IPS-11a (cell line): ENCODE measurements around the gene AVL9.
"Not testable (repeated sequence)": the region's sequence is repeated elsewhere in the genome, so short reads cannot be mapped to it uniquely, and the experiment has no call there.

Experiments
- H3K4me3 ChIP-seq: one replicate; pipeline ENCODE4 v1.5.1; 2013; ENCODE audit warnings: low read depth, low read length, control low read depth

The AVL9 gene

DNA sequence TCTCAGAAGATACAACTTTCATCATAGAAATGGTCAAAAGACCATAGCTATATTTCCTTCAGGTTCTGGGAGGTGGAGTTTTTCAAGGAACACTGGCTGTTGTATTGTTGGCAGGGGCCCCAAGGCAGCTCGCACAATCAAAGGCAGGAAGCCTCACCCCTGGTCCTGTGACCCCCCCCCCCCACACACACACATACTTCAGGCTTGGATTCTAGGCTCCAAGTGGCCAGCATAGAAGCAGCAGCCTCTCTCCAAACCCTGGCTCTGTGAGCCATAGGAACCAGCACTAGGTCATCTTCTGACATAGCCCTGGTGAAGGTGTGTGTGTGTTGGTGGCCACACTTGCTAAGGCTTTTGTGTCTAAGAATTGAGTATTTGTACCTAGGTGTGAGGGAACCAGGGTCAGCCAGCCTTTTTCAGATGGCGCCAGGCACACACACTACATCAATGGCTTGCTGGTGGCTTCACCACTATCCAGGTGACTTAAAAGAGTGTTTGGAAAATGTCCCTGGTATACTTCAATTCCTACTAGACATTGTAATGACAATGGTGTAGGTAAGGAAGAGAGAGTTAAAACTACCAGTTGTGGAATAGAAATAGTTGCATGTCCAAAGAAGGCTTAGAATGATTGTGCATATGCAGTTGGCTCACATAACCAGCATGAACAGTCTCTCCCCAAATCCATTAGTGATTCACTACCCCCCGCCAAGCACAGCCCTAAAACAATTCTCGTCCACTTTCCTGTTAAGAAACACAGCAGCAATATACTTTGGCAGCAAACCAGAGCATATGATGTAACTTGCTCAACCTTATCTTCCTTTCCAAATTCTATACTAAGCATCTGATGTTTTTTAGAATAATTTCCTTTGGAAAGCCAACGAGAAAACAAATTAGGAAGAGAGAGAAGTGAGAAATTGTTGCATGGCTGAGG is 91.3 kb downstream of the AVL9 start:
- H3K4me3 ChIP-seq, result no peak overlapping the region

DNA sequence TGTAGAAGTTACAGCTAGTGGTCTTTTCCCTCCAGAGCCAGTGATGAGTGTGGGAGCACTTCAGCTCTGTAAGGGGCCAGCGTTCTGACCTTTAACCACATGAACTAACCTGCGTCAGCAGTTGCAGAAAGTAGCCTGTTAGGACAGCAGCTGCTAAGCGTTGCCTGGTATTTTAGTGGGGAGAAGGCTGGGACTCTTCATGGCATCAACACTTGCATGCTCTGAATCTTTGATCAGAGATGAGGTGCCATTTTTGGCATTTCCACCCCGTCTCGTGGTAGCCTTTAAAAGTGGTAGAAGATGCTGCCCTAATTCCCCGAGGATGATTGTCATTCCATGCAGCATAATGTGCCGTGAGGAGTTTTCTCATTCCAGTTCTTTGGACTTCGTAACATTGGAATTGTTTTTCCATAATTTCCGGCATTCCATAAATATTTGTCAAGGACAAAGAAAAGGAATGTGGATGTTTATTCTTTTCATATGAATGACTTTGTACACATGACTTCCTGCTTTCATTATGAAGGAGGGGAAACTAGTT is 92.2 kb downstream of the AVL9 start:
- H3K4me3 ChIP-seq, result no peak overlapping the region

DNA sequence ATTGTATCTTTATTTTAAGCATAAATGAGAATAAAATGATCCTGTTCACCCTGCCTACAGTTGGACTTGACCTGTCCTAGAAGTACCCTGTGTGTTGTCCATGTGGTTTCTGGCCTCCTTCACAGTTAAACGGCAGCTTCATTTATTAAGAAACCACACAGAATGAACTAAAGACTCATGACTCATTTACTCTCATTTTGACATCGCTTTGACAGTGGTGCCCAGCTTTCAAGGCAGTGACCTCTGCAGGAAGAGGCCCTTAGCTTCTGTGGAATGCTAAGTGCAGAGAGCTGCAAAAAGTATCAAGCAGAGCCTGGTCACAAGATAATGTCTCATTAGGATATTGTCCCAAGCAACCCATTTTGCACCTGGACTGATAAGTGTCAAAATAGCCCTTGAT is 93.4 kb downstream of the AVL9 start:
- H3K4me3 ChIP-seq, result no peak overlapping the region

DNA sequence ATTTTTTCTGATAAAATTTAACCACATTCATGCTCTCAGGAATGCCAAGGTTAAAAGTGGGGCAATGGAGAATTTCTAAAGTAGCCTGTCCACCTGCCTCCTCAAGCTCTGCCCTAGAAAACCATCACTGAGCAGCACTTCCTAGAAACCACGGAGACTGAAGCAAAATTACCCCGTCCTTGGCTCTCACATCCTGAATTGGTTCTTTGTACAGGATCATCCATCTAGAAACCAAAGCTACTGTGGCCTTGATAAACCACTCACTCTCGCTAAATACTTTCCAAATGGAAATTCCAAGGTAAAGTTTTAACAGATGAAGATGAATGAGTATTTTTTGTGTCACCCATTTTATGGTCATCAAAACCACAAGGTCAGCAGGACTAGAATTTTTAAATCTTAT is 96.6 kb downstream of the AVL9 start:
- H3K4me3 ChIP-seq, result no peak overlapping the region

DNA sequence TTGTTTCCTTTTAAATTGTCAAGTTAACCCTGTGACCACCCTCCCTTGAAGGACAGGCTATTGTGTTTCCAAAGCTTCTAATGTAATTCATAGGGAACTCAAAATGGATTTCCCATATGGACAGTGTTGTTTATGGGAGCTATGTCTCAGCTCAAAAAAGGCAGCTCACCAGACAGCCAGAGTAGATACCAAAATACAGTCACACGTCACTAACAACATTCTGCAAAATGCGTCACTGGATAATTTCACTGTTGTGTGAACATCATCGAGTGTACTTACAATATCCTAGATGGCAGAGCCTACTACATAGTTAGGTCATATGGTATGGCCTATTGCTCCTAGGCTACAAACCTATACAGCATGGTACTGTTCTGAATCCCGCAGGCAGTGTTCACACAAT is 97.4 kb downstream of the AVL9 start:
- H3K4me3 ChIP-seq, result no peak overlapping the region

DNA sequence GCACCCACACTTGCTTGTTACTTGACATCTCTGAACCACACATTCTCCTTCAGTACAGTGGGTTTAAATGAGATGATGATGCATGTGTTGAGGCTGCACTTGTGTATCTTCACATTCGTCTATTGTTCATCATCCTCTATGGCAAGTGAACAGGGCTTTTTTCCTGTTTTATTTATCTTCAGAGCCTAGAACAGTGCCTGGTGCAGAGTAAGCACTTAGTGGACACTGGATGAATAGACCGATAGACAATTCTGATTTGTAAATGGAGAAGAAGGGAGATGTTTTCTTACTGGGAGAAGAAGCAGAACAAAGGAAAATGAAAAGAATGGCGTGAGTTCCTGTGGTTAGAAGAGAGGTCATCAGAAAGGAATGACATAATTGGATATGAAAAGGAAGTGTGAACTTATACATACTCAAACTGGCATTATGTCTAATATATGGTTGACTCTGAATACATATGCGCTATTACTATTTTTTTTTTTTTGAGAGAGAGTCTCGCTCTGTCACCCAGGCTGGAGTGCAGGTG is 99.7 kb downstream of the AVL9 start:
- no peak overlapping the region for H3K4me3 ChIP-seq

DNA sequence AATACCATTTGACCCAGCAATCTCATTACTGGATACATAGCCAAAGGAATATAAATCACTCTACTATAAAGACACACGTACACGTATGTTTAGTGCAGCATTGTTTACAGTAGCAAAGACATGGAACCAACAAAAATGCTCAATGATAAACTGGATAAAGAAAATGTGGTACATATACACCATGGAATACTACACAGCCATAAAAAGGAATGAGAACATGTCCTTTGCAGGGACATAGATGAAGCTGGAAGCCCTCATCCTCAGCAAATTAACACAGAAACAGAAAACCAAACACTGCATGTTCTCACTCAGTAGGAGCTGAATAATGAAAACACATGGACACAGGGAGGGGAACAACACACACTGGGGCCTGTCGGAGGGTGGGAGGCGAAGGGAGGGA is 105.9 kb downstream of the AVL9 start:
- H3K4me3 ChIP-seq, result not testable (repeated sequence)

DNA sequence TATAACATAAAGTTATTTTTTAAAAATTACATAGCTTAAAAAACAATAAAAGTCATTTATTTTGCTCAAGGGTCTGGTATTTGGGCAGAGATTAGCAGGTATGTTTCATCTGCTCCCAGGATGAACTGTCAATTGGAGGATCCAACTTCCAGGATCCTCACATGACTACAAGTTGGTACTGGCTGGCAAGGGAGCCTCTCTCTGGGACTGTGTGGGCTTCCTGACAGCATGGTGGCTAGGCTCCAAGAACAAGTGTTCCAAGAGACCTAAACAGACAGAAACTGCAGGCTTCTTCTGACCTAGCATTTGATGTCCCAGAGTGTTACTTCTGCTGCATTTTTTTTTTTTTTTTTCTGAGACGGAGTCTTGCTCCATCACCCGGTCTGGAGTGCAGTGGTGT is 107.2 kb downstream of the AVL9 start:
- H3K4me3 ChIP-seq, result no peak overlapping the region

DNA sequence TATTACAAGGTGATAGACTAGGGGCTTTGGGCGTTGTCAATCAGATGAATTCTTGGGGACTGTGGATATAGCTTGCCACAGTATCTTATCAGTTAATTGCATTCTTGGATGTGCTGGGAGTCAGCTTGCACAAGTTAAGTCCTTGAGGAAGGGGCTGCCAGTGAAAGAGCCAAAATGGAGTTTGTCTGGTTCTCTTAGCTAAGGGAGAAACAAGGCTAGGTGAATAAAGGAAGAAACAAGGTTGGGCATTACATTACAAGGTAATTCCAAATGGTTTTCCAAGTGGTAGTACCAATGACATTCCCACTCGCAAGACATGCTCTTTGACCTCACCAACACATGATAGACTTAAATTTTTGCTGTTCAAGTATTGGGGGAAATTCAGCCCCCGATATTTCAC is 108.2 kb downstream of the AVL9 start:
- not testable (repeated sequence) for H3K4me3 ChIP-seq

DNA sequence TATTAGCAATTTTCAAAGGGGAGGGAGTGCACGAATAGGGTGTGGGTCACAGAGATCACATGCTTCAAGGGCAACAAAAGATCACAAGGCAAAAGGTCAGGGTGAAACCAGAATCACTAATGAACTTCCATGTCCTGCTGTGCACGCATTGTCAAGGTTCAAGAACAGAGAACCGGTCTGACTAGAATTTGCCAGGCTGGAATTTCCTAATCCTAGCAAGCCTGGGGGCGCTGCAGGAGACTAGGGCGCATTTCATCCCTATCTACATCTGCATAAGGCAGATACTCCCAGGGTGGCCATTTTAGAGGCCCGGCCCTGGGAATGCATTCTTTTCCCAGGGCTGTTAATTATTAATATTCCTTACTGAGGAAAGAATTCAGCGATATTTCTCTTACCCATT is 108.8 kb downstream of the AVL9 start:
- H3K4me3 ChIP-seq, result not testable (repeated sequence)

DNA sequence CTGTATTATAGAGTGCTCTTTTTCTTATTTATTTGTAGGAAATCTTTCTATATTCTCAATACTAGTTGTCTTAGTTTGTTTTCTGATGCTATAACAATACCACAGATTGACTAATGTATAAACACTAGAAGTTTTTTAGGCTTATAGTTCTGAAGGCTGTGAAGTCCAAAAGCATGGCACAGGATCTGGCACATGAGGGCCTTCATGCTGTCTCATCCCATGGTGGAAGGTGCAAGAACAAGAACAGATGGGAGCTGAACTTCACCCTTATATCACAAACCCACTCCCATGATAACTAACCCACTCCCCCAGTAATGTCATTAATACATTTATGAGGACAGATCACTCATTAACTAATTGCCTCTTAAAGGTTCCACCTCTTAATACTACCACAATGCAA is 109.7 kb downstream of the AVL9 start:
- H3K4me3 ChIP-seq, result no peak overlapping the region

DNA sequence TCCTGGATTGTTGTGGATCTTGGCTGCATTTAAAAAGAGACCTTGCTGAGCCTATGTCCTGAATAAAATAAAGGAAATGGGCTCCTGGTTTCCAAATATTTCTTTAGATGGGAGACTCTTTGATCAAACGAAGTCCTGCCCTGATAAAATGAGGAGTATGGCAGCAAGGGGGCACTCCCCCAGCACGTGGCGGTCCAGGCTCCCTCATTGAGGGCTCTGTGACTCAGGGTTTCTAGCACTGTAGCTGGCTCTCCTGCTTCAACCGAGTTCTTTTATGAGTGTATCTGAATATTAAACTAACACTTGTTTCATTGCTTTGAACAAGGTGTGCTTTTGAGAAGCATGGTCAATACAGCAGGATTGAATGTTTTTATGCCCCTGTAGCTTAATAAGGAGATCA is 114.2 kb downstream of the AVL9 start:
- no peak overlapping the region for H3K4me3 ChIP-seq

DNA sequence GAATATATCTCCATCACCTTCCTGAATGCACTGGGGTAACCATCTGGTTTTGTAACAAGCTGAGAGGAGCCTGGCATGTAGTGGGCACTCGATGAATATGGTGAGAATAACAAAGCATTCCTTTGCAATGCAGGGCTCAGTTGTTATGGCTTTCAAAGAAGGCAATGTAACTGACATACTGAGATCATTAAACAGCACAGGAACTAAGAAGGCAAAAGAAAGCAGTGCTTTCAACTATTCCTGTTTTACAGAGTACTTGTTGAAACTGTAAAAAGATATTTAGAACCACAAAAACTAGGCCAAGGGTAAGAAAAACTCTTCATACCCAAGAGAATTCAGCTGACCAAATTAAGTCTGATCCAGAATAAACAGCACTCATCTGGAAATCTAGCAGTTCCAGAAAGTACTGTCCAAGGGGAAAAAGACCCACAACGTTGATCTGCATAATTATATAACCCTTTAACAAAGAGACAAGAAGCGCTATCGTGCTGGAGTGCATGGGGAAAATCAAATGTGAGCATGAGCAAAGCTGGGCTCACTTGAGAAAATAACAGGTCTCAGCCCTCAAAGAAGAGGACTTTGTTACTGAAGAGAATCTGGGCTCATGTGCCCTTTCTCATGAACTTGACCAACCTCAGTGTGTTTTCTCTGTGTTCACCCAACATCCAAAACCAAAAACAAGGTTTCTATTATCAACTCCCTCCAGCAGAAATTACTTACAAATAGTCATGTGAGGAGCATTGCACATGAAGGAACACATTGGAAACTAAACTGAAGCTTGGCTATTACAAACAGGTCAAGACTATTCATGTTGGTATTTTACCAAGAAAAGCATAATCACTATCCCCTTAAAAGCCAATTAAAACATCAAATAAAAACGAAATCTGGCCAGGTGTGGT is 116.2 kb downstream of the AVL9 start:
- no peak overlapping the region for H3K4me3 ChIP-seq

DNA sequence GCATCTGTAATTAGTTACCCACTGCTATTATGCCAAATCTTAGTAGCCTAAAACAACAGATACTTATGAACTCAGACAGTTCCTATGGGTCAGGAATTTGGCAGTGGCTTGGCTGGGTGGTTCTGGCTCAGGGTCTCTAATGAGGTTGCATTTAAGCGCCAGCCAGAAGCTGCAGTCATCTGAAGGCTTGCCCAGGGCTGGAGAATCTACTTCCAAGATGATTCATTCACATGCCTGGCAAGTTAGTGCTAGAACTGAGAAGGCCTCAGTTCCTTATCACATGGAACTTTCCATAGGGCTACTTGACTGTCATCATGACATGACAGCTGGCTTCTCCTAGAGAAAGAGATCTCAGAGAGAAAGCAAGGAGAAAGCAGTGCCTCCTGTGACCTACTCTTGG is 121.3 kb downstream of the AVL9 start:
- H3K4me3 ChIP-seq, result no peak overlapping the region

DNA sequence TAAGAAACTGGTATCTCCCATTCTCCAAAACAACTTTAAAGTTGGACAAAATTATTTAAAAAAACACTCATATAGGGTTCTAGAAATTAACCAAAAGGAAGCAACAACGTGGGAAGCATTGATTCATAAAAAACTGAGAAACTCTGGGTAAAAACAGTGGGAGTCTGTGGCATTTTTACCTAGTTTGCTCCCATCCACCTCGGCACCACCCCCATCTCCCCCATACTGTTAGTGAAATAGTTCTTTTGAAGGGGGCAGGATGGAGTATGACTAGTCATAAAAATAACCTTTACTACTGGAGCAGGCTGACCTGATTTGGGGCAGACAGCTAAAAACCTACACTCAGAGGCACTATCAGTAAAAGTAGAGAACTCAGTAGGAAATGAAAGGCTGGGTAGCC is 123.2 kb downstream of the AVL9 start:
- H3K4me3 ChIP-seq, result no peak overlapping the region

DNA sequence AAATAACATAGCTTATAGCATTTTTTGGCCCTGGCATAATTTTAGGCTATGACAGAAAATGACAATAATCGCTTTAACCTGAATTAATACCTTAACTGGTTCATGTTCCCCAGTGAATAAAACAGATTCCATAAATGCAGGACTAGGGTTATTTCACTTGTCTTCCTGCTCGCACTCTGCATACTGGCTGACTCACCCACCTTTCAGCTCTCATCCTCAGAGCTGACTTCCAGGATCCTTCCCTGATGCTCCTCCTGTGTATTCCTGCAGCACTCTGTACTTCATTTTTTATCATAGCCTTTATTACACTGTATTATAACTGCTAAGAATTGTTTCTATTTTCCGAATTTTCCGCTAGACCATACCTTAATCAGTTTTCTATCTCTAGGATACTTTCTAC is 123.7 kb downstream of the AVL9 start:
- no peak overlapping the region for H3K4me3 ChIP-seq

DNA sequence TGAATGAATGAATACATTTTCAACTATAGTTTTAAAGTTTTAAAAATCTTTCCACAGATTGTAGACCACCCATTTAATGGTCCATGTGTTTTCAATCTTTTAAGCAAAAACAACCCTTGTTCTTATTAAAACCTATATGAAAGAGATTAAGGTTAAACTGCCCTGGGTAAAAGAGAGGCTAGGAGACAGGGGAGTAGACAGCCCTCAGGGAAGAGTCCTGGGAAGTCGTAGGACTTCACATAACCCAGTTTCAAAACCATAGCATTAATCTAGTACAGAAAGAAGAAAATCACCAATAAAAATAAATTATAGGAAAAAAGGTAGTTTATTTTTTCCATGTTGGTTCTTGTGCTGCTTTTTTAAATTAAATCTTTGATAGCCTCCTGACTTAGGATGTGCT is 124.1 kb downstream of the AVL9 start:
- not testable (repeated sequence) for H3K4me3 ChIP-seq

DNA sequence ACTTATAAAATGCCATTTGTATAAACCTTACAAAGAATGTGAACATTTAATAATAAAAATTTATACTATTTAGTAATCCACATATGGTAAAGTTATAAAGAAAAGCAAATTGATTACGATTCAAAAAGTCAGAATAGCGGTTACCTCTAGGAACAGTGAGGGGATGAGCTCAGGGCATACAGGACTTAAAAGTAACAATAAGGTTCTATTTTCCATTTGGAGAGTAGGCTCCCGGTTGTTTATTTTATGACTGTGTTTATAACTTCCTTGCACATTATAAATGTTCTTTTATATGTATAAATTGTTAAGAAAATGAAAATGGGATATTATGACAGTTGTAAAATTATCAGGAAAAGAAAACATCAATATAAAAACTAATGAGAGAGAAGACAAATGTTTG is 135.7 kb downstream of the AVL9 start:
- H3K4me3 ChIP-seq, result no peak overlapping the region

DNA sequence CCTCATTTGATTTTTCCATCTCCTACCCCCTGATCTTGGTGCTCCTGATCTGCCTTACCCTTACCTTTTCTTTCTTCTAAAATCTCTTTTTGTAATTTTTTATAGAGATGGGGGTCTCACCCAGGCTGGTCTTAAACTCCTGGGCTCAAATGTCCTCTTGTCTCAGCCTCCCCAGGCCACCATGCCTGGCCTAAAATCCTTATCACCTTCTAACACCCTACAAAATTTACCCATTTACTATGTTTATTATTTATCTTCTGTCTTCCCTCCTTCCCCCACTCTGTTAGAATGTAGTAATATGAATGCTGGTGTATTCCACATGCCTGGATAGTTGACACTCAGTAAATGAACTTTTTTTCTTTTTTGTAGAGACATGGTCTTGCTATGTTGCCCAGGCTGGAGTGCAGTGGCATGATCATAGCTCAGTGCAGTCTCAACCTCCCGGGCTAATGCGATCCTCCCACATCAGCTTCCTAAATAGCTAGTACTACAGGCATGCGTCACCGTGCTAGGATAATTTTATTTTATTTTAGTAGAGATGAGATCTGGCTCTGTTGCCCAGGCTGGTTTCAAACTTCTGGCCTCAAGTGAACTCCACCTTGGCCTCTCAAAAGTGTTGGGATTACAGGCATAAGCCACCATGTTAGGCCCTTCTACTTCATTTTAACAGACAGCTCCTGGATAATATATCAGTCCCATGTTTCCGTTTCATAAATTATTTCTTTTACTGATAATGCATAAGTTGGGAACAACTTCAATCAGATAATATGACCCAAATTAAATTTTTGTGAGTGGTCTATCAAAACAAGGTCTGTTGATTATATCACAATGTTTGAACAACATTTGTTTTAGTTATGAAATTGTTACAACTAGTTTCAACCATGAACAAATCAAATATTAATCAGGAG is 136.6 kb downstream of the AVL9 start:
- H3K4me3 ChIP-seq, result not testable (repeated sequence)

DNA sequence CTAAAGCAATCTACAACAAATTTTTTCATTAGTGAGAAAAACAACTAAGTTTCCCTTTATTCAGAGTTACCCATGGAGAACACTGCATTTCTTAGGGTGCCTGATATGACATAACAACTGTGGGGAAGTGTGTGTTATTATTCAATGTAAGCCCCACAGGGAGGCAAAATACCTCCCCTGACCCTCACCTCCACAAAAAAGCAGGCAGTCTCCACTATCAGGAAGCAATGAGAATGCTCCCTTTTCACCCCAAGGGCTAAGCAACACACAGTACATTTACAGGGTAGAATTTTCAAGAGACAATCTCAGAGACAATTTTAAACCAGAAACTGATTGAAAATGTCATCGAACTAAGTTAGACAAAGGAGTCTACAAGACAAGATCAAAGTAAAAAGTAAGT is 138.2 kb downstream of the AVL9 start:
- H3K4me3 ChIP-seq, result not testable (repeated sequence)
